ENCODE results near the gene MS4A10.
"Not testable (repeated sequence)": the region's sequence is repeated elsewhere in the genome, so short reads cannot be mapped to it uniquely, and the experiment has no call there.

MS4A10 gene

DNA sequence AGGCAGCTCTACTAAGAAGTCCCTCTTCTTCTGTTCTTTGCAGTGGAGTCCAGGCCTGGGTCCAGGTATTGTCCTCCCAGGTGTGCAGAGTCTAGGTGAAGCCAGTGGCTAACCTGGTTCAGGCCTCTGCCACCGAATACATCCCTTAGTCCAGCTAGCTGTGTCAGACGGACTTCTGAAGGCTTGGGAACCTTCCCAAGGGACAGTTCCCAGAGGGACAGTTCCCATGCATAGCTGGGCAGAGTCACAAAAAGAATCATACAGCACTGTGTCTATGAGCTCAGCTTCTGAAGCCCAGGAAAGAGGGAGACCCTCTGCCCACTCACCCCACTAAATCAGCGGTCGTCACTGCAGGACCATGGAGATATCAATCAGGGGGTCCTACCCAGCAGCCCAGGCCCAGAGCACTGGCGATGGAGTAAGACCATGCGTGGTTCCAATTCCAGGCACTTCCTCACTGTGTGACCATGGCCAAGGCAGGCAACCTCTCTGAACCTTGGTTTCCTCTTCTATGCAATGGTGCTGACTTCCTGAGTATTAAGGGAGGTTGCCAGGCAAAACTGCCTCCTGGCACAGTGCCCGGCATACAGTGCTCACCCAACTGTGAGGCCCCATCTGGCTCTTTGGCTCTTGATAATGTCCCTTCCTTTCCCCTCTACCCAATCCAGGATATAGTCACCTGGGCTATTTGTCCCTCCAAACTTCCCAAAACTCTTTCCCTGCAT, 3.4 kb downstream of the MS4A10 start:
- peak; percentile 20 for DNase-seq

DNA sequence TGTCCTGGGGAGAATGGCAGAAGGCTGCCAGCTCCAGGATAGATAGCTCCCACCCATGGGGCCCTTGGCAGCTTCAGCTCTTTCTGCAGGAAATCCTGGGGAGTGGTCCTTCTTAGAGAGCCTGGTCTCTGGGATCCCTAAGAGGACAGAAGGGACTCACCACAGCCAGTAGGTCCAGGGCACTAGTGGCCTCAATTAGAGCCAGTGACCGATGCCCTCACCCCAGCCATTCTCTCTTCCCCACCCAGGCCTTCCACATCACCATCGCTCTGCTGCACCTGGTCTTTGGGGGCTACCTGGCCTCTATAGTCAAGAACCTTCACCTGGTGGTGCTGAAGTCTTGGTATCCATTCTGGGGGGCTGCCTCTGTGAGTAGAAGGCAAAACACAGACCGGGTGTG, 5.6 kb downstream of the MS4A10 start:
- DNase-seq, result no peak

DNA sequence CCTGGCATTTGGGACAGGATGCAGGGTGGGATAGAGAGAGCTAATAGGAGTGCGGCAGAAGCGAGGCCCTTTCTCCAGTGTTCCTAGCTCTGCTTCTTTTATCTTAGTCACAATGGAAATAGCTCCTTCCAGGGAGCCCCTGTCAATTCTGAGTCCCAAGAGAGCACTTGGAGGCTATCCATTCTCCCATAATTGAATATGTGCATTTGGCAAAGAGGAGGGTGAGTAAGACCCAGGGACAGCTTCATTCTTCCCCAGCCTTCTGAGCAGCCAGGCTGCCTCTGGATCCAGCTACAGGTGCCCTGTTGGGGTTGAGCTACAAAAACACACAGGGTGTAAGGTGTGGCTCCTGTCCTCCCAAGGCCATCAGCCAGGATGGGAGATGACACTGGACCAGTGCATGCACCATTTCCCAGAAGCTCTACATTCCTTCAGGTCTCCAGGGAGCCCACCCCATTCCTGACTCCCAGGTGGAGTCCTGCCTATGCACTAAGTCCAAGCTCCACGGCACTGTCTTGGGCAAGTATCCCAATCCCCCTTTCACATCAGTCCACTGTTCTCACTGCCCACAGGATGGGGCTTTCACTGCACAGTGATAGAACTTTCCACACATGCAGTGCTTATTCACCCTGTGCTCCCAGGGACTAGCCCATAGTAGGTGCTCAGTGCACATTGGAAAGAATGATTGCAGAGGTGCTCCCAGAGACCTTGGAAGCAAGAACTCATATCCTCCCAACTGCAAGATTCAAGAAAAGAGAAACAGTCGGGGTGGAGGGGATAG, 6.2 kb downstream of the MS4A10 start:
- no peak for DNase-seq

DNA sequence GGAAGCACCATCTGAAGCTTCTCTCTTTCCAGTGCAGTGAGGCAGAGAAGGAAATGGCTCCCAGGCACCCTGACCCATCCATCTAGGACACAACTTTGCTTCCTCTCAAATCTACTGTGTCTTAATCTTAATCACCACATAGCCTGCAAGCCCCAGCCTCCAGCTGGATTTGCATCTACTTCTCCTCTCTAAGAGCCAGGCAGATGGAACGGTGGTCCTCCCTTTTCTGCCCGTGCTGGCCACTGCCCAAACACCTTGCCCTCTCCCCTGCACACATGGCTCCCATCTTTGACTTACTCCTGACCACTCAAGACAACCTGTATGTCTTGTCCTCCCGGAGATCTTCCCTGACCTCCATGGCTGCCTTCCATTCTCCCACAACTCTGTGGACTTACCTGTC, 7.4 kb downstream of the MS4A10 start:
- DNase-seq, result no peak

DNA sequence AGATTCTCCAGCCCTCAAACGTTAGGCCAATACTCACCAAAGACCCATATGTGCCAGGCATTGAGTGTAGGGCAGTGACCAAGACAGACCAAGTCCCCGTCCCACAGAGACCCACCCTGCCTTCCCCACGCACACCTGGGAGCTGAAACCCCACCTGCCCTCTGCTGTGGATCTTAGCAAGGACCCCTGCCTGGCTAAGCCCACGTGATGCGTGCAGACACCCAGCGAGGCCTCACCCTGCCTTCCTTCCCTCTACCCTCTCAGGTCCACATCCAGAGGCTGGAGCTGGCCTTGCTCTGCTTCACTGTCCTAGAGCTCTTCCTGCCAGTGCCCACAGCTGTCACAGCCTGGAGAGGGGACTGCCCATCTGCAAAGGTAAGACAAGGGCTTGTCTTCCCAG, 10.2 kb downstream of the MS4A10 start:
- DNase-seq, result no peak

DNA sequence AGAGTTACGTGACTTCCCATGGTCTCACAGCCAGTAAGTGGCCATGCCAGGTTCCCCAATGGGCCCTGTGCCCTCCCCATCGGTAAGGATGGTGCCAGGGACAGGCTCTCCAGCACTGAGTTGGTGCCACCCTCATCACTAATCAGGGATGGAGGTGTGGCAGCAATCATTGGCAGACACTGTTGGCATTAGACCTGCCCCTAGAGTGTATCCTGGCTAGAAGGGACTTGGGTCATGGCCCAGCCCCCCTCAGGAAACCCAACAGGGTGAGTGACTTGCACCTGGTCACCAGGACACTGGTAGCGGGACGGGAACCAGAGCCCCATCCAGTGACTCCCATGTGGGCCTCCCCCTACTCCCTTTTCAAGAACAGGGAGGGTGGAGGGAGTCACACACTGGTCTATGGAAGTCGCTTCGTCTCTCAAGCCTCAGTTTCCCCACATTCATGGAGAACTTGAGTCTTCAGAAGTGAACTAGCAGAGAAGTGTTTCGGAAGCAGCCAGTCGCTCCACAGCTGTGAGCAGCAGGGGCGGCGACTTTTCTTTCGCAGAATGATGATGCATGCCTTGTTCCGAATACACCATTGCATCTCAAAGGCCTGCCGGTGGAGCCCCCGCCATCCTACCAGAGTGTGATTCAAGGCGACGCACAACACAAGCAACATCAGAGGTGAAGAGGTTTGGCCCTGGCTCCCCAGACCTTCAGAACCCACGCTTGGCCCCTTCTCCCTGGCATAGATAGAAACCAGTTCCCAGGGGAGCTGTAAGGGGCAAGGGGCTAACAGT, 12.9 kb downstream of the MS4A10 start:
- DNase-seq, result no peak

DNA sequence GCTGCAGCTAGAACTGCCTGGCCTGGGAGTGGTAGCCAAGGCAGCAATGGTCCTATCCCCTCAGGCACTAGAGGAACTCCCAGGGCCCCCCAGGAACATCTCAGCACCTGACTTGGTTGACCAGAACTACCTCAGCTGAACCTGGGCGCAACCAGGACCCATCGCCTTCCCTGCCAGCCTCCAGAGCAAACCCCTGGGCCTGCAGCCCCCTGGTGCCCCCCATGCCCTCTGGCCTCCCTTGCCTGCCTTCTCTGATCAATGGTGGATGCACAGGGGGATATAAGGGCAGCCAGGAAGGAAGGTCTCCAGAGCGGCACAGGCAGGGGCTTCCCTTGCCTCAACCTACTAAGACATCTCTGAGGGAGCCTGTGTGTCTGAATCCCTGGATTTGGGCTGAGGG, 13.5 kb downstream of the MS4A10 start:
- no peak for DNase-seq

DNA sequence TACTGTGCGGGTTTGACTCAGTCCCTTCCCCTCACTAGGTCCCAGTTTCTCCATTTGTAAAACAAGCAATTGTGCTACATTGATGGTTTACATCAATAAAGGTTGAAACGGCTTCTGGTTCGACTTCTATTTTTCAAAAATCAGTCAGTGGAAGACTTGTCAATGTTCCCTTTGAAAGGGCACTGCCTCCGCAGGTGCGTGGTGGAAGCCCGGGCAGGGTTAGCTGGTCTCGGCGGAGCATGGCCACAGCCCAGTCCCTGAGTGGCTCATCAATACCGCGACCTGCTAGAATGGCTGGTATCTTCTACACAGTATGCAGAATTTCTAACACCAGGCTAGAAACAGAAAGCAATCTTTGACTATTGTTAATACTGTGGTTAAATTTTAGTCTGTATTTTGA, 16.1 kb downstream of the MS4A10 start:
- DNase-seq, result no peak

DNA sequence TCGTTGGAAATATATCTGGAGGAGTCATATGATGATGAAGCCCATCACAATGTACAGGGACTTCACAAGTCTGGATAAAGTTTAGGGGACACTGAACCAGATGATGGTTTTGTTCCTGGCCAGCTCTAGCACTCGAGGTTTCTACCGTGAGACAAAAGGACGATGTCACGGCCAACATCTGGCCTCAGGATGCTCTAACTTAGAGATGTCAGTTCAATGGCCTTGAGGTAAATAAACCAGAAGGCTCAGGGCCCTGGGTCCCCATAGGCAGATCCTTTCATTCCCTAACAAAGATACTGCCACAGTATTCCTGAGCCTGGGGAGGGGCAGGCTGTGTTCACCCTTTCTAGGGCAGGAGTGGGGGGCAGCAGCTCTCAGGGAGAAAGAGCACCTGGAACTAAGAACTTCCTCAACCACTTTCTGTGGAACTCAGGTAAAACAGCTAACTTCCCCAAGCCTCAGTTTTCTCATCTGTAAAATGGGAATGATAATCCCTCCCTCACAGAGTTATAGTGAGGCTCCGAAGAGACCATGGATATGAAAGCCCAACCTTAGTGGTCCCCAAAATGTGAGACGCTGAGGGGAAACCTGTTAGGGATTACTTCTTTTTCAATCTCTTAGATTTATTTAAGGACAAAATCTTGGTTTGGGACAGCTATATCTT, 18.3 kb downstream of the MS4A10 start:
- DNase-seq, result no peak

DNA sequence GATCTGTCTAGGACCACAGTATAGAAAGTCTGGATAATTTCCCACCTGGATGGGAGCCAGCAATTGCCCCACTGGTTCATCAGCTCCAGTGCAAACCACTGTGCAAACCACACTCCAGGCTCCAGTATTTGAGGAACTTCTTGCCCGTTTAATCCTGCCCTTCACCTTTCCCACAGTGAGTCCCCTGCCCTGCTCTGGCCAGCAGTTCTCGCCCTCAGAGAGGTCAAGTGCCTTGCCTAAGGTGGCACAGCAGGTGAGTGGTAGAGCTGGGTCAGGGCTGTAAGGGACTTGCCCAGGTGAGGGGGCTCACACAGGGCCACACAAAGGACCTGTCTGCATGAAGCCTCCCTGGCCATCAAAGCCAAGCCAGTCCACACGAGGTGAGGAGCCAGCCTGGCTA, 24.1 kb downstream of the MS4A10 start:
- DNase-seq, result no peak

DNA sequence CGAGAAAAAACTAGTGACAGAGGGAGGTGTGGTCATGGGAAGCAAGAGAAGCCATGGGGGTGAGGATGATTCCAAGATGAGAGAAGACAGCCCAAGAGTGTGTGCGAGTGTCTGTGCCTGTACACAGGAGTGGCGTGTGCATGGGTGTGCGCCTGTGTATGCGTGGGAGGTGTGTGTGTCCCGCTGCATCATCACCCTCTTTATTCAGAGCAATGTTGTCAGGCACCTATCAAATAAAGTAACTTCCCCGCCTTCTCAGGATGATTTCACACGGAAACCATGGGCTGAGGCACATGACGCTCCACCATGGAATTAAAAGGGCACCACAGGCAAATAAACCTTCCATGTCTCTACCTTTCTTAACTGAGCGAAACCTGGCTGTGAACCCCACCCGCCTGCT, 24.6 kb downstream of the MS4A10 start:
- DNase-seq, result no peak

DNA sequence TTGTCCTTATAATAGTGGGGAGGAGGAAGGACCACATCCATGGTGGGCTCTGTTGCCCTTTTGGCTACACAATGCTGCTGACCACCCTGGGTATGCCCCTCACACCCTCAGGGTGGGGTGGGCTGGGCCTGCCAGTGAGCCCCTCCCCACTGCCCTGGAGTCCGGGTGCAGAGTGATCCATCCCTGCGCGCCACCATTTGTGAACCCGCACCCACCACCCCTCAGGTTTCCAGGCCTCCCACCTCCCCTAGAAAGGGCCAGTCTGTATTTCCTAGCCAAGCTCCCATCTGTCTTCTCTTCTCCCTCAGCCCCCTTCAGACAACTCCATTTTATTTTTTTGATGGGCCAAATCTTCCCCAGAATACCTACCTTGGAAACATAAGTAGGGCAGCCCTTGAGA, 25.0 kb downstream of the MS4A10 start:
- DNase-seq, result no peak

DNA sequence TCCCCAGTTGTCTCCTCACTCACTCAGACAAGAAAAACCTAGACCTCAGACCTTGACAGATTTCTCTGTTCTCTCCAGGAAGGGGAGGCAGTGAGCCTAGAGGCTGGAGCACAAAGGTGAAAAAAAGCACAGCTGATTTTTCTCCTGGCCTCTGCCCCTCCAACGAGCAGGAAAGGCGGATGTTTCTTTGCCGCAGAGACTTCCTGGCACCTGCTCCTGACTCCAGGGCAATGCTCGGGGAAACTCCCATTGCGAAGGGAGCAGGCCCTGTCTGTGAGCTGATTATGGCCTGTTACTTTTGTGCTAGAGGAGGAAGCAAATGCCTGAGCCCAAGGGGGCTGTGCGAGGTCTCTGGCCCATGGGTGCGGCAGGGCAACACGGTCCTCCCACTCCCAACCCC, 25.4 kb downstream of the MS4A10 start:
- no peak for DNase-seq

DNA sequence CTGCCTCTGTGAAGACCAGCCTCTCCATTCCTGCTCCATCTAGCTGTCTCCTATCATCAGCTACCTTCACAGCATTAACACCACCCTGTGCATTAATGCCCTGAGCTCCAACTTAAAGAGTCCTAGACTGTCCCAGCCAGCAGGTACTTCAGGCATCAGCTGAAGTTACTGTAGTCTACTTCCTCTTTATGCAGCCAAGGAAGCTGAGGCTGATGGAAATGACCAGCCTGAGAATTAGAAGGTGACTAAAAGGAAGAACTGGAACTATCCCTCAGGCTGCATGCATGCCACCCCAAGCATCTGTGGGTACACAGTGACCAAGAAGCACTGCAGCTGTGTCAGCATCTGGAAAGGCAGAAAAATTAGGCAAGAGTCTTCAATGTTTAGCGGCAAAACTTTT, 28.2 kb downstream of the MS4A10 start:
- DNase-seq, result no peak

DNA sequence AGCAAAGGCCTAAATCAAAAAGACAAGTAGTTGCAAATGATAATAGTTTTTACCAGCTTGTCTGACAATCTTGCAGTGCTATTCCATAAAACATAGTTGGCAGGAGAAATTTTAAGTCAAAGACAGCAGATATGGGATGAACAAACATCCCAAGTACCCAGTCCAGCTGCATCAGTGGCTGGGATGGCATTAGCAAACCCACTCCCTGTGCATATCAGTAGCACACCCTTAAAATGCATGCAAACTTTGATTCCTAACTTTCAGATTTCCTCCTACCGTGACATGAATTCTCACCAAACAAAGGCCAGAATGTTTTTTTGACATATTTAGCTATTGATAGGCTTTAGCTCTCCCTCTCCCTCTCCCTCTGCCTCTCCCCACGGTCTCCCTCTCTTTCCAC, 29.0 kb downstream of the MS4A10 start:
- no peak for DNase-seq

DNA sequence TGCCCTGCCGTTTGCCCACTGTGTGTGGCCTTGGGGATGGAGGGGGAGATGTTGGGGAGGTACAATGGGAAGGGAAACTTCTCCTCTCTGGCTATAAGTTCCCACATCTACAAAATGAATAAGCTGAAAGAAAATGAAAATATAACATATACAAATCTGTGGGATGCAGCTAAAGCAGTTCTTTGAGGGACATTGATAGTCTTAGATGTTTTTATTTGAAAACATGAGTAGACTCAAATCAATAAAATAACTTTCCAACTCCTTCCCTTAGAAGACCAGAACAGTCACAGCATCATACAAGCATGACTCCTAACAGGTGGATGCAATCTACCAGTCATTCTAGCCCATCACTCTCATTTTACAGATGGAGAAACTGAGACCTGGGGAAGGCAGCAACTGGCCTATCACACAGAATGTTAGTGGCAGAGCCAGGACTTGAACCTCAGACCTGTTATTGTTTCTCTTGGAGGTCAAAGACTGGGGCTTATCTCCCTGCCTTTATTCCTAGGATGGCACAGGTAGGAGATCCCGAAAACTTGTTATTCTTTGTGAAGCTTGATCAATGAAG, 31.5 kb downstream of the MS4A10 start:
- no peak for DNase-seq

DNA sequence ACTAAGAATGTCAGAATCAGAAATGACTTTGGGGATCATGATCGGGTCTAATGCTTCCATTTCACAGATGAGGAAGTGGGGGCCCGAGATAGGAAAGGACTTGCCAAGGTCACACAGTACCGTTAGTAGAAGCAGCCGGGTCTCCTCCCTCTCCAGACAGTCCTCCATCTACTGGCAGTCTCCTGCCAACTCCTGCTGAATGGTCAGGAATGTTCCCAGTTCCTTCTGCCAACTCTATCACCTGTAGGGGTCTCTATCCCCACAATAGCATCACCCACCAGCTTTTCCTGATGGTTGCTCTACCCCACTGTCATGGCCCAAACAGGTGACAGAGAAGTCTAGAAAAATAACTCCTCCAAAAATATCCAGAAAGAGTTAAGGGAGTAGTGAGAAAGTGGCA, 32.9 kb downstream of the MS4A10 start:
- no peak for DNase-seq

DNA sequence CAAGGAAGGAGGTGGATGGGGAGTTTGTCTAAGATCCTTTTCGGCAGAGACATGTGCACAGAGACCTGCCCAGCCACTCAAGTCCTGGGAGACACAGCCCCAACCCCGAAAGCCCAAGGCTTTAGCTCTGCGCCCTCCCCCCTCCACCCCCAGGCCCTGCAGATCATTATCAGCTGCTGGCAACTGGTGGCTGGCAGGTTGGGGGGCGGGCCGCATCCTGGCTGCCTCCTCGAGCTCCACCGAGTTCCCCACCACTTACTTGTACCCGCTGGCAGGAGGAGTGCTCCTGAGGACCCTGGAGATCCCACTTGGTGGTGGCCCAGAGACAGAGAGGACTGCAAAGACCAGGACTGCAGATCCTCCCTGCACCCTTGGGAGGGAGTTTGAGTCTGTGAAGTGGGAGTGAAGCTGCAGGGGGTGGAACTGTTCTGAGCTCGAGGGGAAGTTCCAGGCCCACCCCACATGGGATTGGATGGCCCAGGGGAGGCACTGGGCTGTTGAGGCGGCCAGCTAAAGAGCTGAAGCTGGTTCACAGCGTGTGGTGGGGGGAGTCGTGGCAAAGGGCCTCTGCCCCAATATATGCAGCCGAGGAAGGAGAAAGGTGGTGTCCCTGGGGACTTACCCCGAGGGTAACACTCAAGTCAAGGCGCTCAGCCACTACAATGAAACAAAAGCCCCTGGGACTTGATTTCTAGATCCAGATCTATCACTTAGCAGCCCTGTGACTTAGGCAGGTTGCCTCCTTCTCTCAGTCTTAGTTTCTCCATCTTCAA, 36.9 kb downstream of the MS4A10 start:
- no peak for DNase-seq

DNA sequence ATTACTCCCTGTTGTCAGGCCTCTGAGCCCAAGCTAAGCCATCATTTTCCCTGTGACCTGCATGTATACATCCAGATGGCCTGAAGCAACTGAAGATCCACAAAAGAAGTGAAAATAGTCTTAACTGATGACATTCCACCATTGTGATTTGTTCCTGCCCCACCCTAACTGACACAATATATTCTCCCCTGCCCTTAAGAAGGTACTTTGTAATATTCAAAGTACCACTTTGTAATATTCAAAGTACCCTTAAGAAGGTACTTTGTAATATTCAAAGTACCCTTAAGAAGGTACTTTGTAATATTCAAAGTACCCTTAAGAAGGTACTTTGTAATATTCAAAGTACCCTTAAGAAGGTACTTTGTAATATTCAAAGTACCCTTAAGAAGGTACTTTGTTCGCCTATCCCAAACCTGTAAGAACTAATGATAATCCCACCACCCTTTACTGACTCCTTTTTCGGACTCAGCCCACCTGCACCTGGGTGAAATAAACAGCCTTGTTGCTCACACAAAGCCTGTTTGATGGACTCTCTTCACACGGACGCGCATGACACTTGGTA, 38.7 kb downstream of the MS4A10 start:
- DNase-seq, result not testable (repeated sequence)

DNA sequence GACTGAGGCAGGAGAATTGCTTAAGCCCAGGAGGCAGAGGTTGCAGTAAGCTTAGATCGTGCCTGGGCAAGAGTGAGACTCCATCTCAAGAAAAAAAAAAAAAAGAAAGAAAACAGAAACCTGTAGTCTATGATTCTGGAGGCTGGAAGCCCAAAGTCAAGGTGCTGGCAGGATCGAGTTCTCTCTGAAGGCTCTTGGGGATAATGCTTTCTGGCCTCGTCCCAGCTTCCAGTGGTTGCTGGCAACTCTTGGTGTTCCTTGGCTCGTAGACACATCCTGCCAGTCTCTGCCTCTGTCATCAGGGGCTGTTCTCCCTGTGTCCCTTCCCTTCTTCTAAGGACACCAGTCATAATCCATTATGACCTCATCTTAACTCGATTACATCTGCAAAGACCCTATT, 40.0 kb downstream of the MS4A10 start:
- no peak for DNase-seq

DNA sequence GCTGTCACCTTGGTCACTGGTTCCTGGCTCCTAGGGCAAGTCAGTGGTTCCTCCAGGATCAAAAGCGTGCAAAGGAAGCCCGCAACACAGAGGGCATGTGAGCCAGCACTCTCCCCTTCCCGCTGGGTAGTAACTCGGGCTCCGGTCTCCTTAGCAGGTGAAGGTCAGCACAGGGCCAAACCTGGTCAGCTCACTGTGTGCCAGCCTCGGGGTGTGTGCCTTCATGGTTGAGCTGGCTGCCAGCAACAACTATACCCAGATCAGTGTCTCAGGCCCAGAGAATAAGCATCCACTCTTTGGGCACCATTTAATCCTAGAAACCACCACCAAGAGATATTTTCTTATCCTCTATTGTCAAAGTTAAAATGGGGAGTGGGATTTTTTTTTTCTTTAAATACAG, 40.7 kb downstream of the MS4A10 start:
- DNase-seq, result no peak
